Middle frontal gyrus (tissue), 1 donor: Measurements from ENCODE around the gene SLAMF7.
"Not testable (repeated sequence)": the region's sequence is repeated elsewhere in the genome, so short reads cannot be mapped to it uniquely, and the experiment has no call there.

Experiments
- DNase-seq: peaks from one replicate; pipeline ENCODE4 v3.0.0-alpha.2; 2015; ENCODE audit warnings: low spot score; ENCODE audit errors: extremely low spot score

The SLAMF7 gene

GRCh38 chr1:160720356-160721085, 18.5 kb upstream of the SLAMF7 start:
- no peak for DNase-seq

- DNase-seq = no peak
Measured at GRCh38 chr1:160721473-160721872, 17.6 kb upstream of the SLAMF7 start.

GRCh38 chr1:160722726-160723125, 16.3 kb upstream of the SLAMF7 start:
- no peak for DNase-seq

- DNase-seq = no peak
Measured at GRCh38 chr1:160723332-160723731, 15.7 kb upstream of the SLAMF7 start.

GRCh38 chr1:160724465-160725242, 14.4 kb upstream of the SLAMF7 start:
- DNase-seq = no peak

GRCh38 chr1:160726114-160726497, 12.9 kb upstream of the SLAMF7 start:
- DNase-seq = no peak

- DNase-seq = peak; percentile 20
Measured at GRCh38 chr1:160726498-160727315, 12.3 kb upstream of the SLAMF7 start.

GRCh38 chr1:160727316-160727640, 11.8 kb upstream of the SLAMF7 start:
- no peak for DNase-seq

- DNase-seq = not testable (repeated sequence)
Measured at GRCh38 chr1:160731564-160731963, 7.5 kb upstream of the SLAMF7 start.

- no peak for DNase-seq
Measured at GRCh38 chr1:160731990-160732389, 7.1 kb upstream of the SLAMF7 start.

GRCh38 chr1:160733898-160734297, 5.1 kb upstream of the SLAMF7 start:
- no peak for DNase-seq

- DNase-seq = no peak
Measured at GRCh38 chr1:160734301-160734700, 4.7 kb upstream of the SLAMF7 start.

- DNase-seq = no peak
Measured at GRCh38 chr1:160738271-160738670, 776 bp upstream of the SLAMF7 start.

GRCh38 chr1:160740133-160740688, 1.2 kb downstream of the SLAMF7 start:
- no peak for DNase-seq

- DNase-seq = no peak
Measured at GRCh38 chr1:160741092-160741501, 2.0 kb downstream of the SLAMF7 start.

- DNase-seq = no peak
Measured at GRCh38 chr1:160741612-160742348, 2.7 kb downstream of the SLAMF7 start.

- DNase-seq = no peak
Measured at GRCh38 chr1:160742428-160743127, 3.5 kb downstream of the SLAMF7 start.

GRCh38 chr1:160743266-160743665, 4.2 kb downstream of the SLAMF7 start:
- DNase-seq = no peak

GRCh38 chr1:160744199-160744851, 5.3 kb downstream of the SLAMF7 start:
- DNase-seq = no peak
